ENCODE measurements around the gene PLA2G12B.

PLA2G12B gene

GRCh38 chr10:72888151-72888638, 66.4 kb downstream of the PLA2G12B start:
- no peak for DNase-seq

GRCh38 chr10:72887043-72887442, 67.6 kb downstream of the PLA2G12B start:
- DNase-seq: no peak

- no peak for DNase-seq
Measured at GRCh38 chr10:72886621-72887020, 68.0 kb downstream of the PLA2G12B start.

- DNase-seq: no peak
Measured at GRCh38 chr10:72885953-72886352, 68.7 kb downstream of the PLA2G12B start.

Measured in EL (cell line).